Endothelial cell of umbilical vein (primary cell): ENCODE data around the gene PPP4R3B. TPM values are rescaled to one million over a fixed set of nuclear protein-coding genes. Genes with fewer than 3 reads are reported as not detected.

Source experiments
- BruUV-seq: library from RNA; stranded (reverse); fragments of 400-500 nt; replicated peaks from 2 replicates; lab custom pipeline; 2021; lab: Mats Ljungman, UMichigan
- CTCF ChIA-PET: fragments of 300-600, 350-600 bp; sonication (Branson Sonifier 250); formaldehyde crosslinking; loops from one replicate; lab custom pipeline; 2021; ENCODE audit warnings: antibody characterized with exemption, inconsistent platforms; lab: Charles Lee
- POLR2A ChIA-PET: fragments of 300-600, 350-600 bp; sonication (Branson Sonifier 250); formaldehyde crosslinking; loops from one replicate; lab custom pipeline; 2021; ENCODE audit warnings: antibody characterized with exemption, inconsistent platforms; lab: Charles Lee
- DNase-seq: peaks from one replicate; pipeline ENCODE4 v3.0.0-alpha.2; 2011; ENCODE audit warnings: low read depth, low spot score
- FAIRE-seq: peaks from 2 replicates; lab custom pipeline; 2011; peaks lifted over from hg19 to GRCh38; lab: Jason Lieb, UNC
- H2AFZ ChIP-seq: 2 replicates; pipeline ENCODE4 v1.6.0; 2012; ENCODE audit warnings: low read depth, low read length, control low read depth, inconsistent platforms
- H3K27ac ChIP-seq: 2 replicates; pipeline ENCODE4 v1.5.1; 2011; ENCODE audit warnings: low read depth, mild to moderate bottlenecking, control low read depth, low read length, moderate library complexity; ENCODE audit not compliant: insufficient read depth
- H3K27me3 ChIP-seq, 2 experiments: 2 replicates each; pipeline versions ENCODE4 v1.6.0 to v1.6.1; 2011; ENCODE audit warnings: low read length in 2 of 2, mixed read lengths in 1 of 2; ENCODE audit not compliant: control insufficient read depth in 2 of 2, insufficient read depth in 2 of 2
- H3K36me3 ChIP-seq, 2 experiments: 2 replicates in 1 of 2; 3 replicates in 1 of 2; pipeline ENCODE4 v1.5.1; 2011; ENCODE audit warnings: low read length in 2 of 2, mild to moderate bottlenecking in 1 of 2, moderate library complexity in 1 of 2; ENCODE audit not compliant: control insufficient read depth in 2 of 2, insufficient read depth in 2 of 2; ENCODE audit errors: extremely low read depth in 1 of 2
- H3K4me1 ChIP-seq: 3 replicates; pipeline ENCODE4 v1.5.1; 2011; ENCODE audit warnings: mild to moderate bottlenecking, low read length; ENCODE audit not compliant: control insufficient read depth, insufficient read depth; ENCODE audit errors: extremely low read depth
- H3K4me2 ChIP-seq: 2 replicates; pipeline ENCODE4 v1.6.1; 2011; ENCODE audit warnings: low read length, control low read depth, mixed read lengths; ENCODE audit not compliant: insufficient read depth
- H3K4me3 ChIP-seq, 3 experiments: fragments of 200-600 bp in 1 of 3; sonication (generic), shearing (Covaris generic) in 1 of 3; replicated peaks in 1 of 3; 2 replicates each; pipeline ENCODE4 v1.5.1; 2011 to 2016; ENCODE audit warnings: control low read depth in 3 of 3, low read length in 3 of 3, mild to moderate bottlenecking in 2 of 3, inconsistent platforms in 1 of 3, low read depth in 1 of 3, moderate library complexity in 1 of 3; ENCODE audit not compliant: insufficient read depth in 1 of 3
- H3K79me2 ChIP-seq: 2 replicates; pipeline ENCODE4 v1.6.0; 2012; ENCODE audit warnings: low read length, inconsistent platforms; ENCODE audit not compliant: control insufficient read depth, insufficient read depth
- H3K9ac ChIP-seq: replicated peaks from 2 replicates; pipeline ENCODE3; 2011; ENCODE audit warnings: low read length, control low read depth; ENCODE audit not compliant: insufficient read depth; ENCODE audit errors: extremely low read depth
- H3K9me1 ChIP-seq: replicated peaks from 3 replicates; pipeline ENCODE4 v1.6.0; 2011; ENCODE audit warnings: mild to moderate bottlenecking, low read length; ENCODE audit not compliant: control insufficient read depth, insufficient read depth; ENCODE audit errors: extremely low read depth
- H3K9me3 ChIP-seq: replicated peaks from 2 replicates; pipeline ENCODE4 v1.5.1; 2012; ENCODE audit warnings: low read length, inconsistent platforms; ENCODE audit not compliant: control insufficient read depth, insufficient read depth
- H4K20me1 ChIP-seq: replicated peaks from 2 replicates; pipeline ENCODE3; 2011; ENCODE audit warnings: mild to moderate bottlenecking, low read length; ENCODE audit not compliant: control insufficient read depth, insufficient read depth; ENCODE audit errors: extremely low read depth
- EZH2 ChIP-seq: IDR thresholded peaks from 2 replicates; pipeline ENCODE4 v1.6.1; 2012; ENCODE audit warnings: borderline replicate concordance, low read depth, mild to moderate bottlenecking, moderate library complexity, low read length, inconsistent platforms; ENCODE audit not compliant: severe bottlenecking
- JUN ChIP-seq: IDR thresholded peaks from 2 replicates; pipeline ENCODE4 v1.6.1; 2011; ENCODE audit warnings: borderline replicate concordance, low read depth; ENCODE audit not compliant: insufficient read length, insufficient read depth
- MYC ChIP-seq: IDR thresholded peaks from one replicate; pipeline ENCODE4 v1.6.1; 2011; ENCODE audit warnings: mild to moderate bottlenecking, low read depth, low read length
- POLR2A ChIP-seq: IDR thresholded peaks from 2 replicates; pipeline ENCODE4 v1.6.1; 2012; ENCODE audit warnings: low read depth, mild to moderate bottlenecking, control low read depth, low read length
- POLR2AphosphoS5 ChIP-seq: IDR thresholded peaks from 2 replicates; pipeline ENCODE4 v1.6.1; 2012; ENCODE audit warnings: low read depth, mild to moderate bottlenecking, control low read depth, low read length, moderate library complexity; ENCODE audit not compliant: insufficient read depth
- dilution Hi-C: fragments of 300-500 bp; cut with MboI; formaldehyde crosslinking; loops from one replicate; pipeline ENCODE4 v1.15.0; 2019; ENCODE audit warnings: low sequenced_read_pairs; ENCODE audit not compliant: extremely low pct_ligation_motif_present
- intact Hi-C: fragments of 100-400 bp; cut with micrococcal nuclease; formaldehyde crosslinking; loops from one replicate; pipeline ENCODE4 v1.10.0; 2022
- polyA plus RNA-seq, 4 experiments: library from polyadenylated mRNA; depleted of rRNA in 3 of 4; stranded (reverse) in 3 of 4; unstranded in 1 of 4; fragments of >200 nt; gene quantifications; 2 replicates each; pipeline versions ENCODE4 v1.2.1 to v1.2.3, GENCODE V29; 2011 to 2012; ENCODE audit warnings: missing spikeins in 1 of 4
- total RNA-seq: library from RNA; stranded (reverse); gene quantifications from 2 replicates; pipeline ENCODE4 v1.2.3, GENCODE V29; 2021
- TF ChIP-seq, protein P1 (sequence below), 2 donors: IDR thresholded peaks; 1 replicate in 1 of 2; 2 replicates in 1 of 2; pipeline ENCODE4 v1.5.1; 2011; ENCODE audit warnings: low read length in 2 of 2, mild to moderate bottlenecking in 2 of 2, moderate library complexity in 2 of 2, control low read depth in 1 of 2, inconsistent platforms in 1 of 2, low read depth in 1 of 2; ENCODE audit not compliant: insufficient read depth in 1 of 2; ENCODE audit errors: extremely low read depth in 1 of 2

Gene PPP4R3B
- total and polyA plus RNA-seq, 2 donors (not counting 3 experiments of a cell fraction or from before 2014, with no cell fraction given): 11.2 to 51.5 TPM

DNA sequence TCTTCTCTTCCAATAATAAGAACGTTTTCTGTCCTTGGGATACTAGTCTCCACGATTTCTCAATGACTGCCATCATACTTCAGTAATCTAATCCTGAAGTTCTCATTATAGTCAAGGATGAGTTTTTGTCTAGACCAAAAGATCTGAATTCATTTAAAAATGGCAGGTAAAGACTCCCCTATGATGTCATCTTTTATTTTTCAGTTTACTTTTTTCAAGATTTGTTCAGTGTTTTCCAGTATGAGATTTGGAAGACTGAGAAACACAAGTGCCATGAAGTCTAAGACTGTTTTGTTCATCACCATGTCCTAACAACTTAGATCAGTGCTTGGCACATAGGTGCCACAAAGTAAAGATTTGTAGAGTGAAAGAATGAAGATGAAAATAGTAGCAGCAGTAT, 35.8 kb upstream of the PPP4R3B start:
- Histone ChIP-seq H2AFZ (no peak overlapping the region), H3K27me3 (no peaks in the 10 kb centered on the region), H3K27ac (no peak overlapping the region), H3K79me2 (no peaks in the 10 kb centered on the region), H3K9me1 (no peaks in the 10 kb centered on the region), H3K36me3 (peaks cover 0 to 4% of the 10 kb centered on the region in 2 experiments), H3K9me3 (no peaks in the 10 kb centered on the region), H4K20me1 (no peaks in the 10 kb centered on the region), H3K4me2 (no peak overlapping the region), H3K9ac (no peak overlapping the region), H3K4me3 (no peak overlapping the region), H3K4me1 (no peaks in the 10 kb centered on the region)
- CTCF ChIA-PET: no interaction called here
- dilution Hi-C loops: no loop called here
- DNase-seq (no peak), FAIRE-seq (no peak)
- no TSS peak for BruUV-seq
- POLR2A ChIA-PET: no interaction called here
- TF ChIP-seq POLR2AphosphoS5: no peak
- intact Hi-C loops: no loop called here

GRCh38 chr2:55649211-55649610, 31.8 kb upstream of the PPP4R3B start:
- FAIRE-seq (no peak), DNase-seq (peak; percentile 52)
- no peak overlapping the region for H3K27ac ChIP-seq
- dilution Hi-C loops: no loop called here
- TF ChIP-seq MYC (no peak), JUN (no peak), POLR2A (no peak), POLR2AphosphoS5 (no peak), EZH2 (no peak)
- TF ChIP-seq, protein P1, sequence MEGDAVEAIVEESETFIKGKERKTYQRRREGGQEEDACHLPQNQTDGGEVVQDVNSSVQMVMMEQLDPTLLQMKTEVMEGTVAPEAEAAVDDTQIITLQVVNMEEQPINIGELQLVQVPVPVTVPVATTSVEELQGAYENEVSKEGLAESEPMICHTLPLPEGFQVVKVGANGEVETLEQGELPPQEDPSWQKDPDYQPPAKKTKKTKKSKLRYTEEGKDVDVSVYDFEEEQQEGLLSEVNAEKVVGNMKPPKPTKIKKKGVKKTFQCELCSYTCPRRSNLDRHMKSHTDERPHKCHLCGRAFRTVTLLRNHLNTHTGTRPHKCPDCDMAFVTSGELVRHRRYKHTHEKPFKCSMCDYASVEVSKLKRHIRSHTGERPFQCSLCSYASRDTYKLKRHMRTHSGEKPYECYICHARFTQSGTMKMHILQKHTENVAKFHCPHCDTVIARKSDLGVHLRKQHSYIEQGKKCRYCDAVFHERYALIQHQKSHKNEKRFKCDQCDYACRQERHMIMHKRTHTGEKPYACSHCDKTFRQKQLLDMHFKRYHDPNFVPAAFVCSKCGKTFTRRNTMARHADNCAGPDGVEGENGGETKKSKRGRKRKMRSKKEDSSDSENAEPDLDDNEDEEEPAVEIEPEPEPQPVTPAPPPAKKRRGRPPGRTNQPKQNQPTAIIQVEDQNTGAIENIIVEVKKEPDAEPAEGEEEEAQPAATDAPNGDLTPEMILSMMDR (IDR thresholded peaks at IDR 0.05; ENCODE audit: extremely low read depth in 1 of 2, insufficient read depth in 1 of 2, low read depth in 1 of 2, low read length in 2 of 2): no peak
- no peak overlapping the region for H3K9ac ChIP-seq
- ChIA-PET POLR2A (no interaction called here), CTCF (interaction anchor here (1.2 kb wide), 1 partner anchor 10 kb away, joined by 3 read pairs; no protein-coding TSS in a partner anchor)
- no peak overlapping the region for H3K4me3 ChIP-seq
- no peak overlapping the region for H2AFZ ChIP-seq
- H3K4me1 ChIP-seq: no peaks in the 10 kb centered on the region
- peaks cover 0 to 2% of the 10 kb centered on the region in 2 experiments for H3K36me3 ChIP-seq
- H3K9me3 ChIP-seq: no peaks in the 10 kb centered on the region
- no peaks in the 10 kb centered on the region for H4K20me1 ChIP-seq
- H3K4me2 ChIP-seq: no peak overlapping the region
- no peaks in the 10 kb centered on the region for H3K27me3 ChIP-seq
- no peaks in the 10 kb centered on the region for H3K79me2 ChIP-seq
- H3K9me1 ChIP-seq: no peaks in the 10 kb centered on the region
- BruUV-seq: no TSS peak
- intact Hi-C loops: no loop called here
